Measurements from ENCODE around the gene CLCNKA.
"Not testable (repeated sequence)": the region's sequence is repeated elsewhere in the genome, so short reads cannot be mapped to it uniquely, and the experiment has no call there.

GRCh38 chr1:16033103-16033632, 11.3 kb downstream of the CLCNKA start:
- TF ChIP-seq, protein P1, sequence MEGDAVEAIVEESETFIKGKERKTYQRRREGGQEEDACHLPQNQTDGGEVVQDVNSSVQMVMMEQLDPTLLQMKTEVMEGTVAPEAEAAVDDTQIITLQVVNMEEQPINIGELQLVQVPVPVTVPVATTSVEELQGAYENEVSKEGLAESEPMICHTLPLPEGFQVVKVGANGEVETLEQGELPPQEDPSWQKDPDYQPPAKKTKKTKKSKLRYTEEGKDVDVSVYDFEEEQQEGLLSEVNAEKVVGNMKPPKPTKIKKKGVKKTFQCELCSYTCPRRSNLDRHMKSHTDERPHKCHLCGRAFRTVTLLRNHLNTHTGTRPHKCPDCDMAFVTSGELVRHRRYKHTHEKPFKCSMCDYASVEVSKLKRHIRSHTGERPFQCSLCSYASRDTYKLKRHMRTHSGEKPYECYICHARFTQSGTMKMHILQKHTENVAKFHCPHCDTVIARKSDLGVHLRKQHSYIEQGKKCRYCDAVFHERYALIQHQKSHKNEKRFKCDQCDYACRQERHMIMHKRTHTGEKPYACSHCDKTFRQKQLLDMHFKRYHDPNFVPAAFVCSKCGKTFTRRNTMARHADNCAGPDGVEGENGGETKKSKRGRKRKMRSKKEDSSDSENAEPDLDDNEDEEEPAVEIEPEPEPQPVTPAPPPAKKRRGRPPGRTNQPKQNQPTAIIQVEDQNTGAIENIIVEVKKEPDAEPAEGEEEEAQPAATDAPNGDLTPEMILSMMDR (IDR thresholded peaks at IDR 0.05): not testable (repeated sequence)
- not testable (repeated sequence) for TF ChIP-seq POLR2A (IDR thresholded peaks at IDR 0.05)

Measured in testis (tissue), 2 donors.